Peyer's patch (tissue), 4 donors: ENCODE results near the gene TRMT10B. TPM values are rescaled to one million over a fixed set of nuclear protein-coding genes. Genes with fewer than 3 reads are reported as not detected.

Source experiments
- DNase-seq, 3 donors: peaks; one replicate each; pipeline ENCODE4 v3.0.0-alpha.2; 2017 to 2019
- H3K27ac ChIP-seq, 4 donors: fragments of 200-600 bp; sonication (generic); one replicate each; pipeline ENCODE4 v1.5.1; 2016 to 2019
- H3K27me3 ChIP-seq, 2 donors: fragments of 200-600 bp; sonication (generic); one replicate each; pipeline ENCODE4 v1.5.1; 2019
- H3K36me3 ChIP-seq, 3 donors: fragments of 200-600 bp; sonication (generic); one replicate each; pipeline ENCODE4 v1.5.1; 2016 to 2019
- H3K4me1 ChIP-seq, 4 donors: fragments of 200-600 bp; sonication (generic); one replicate each; pipeline ENCODE4 v1.5.1; 2016 to 2019
- H3K4me3 ChIP-seq, 4 donors: fragments of 200-600 bp; sonication (generic); 1 replicate in 3 of 4; 2 replicates in 1 of 4; pipeline ENCODE4 v1.5.1; 2016 to 2019; ENCODE audit warnings: mild to moderate bottlenecking in 1 of 4
- H3K9me3 ChIP-seq, 4 donors: fragments of 200-600 bp; sonication (generic); one replicate each; pipeline ENCODE4 v1.5.1; 2016 to 2019; ENCODE audit warnings: mild to moderate bottlenecking in 1 of 4
- POLR2A ChIP-seq, 2 donors: fragments of 450-650 bp; IDR thresholded peaks; one replicate each; pipeline ENCODE4 v1.5.1; 2017; ENCODE audit warnings: antibody characterized with exemption in 2 of 2, mild to moderate bottlenecking in 2 of 2, moderate library complexity in 2 of 2
- total RNA-seq, 4 donors: library from RNA; depleted of rRNA; stranded (reverse); fragments of >200 nt; gene quantifications; one replicate each; pipeline ENCODE4 v1.1.0, GENCODE V29; 2016
- TF ChIP-seq, protein P1 (sequence below), 6 experiments: fragments of 450-650 bp in 4 of 6; fragments of 200-600 bp in 2 of 6; sonication (generic) in 1 of 6; IDR thresholded peaks; one replicate each; pipeline ENCODE4 v1.5.1; 2017 to 2019; ENCODE audit warnings: antibody characterized with exemption in 6 of 6, mild to moderate bottlenecking in 3 of 6, moderate library complexity in 1 of 6

Gene TRMT10B
- total RNA-seq, 4 donors from 2014 or later = 3.3 to 33.0 (median 16.1) TPM

DNA sequence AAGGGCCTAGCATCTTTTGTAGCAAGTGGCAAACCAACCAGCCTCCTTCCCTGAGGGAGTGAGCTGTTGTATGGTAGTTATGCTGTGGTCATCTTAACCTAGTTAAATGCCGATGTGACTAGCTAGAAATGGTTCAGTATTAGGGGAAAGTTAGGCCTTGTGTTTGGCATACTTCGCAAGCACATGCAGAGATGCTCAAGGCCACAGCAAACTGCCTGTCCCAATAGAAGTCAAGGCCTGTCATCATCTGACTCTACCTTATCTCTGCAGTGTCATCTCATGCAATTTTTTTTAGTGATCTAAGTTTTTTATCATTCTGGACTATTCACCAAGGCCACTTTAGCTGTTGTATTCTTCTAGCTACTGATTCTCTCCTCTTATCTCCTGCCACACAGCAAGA lies 36.5 kb downstream of the TRMT10B start:
- no peak for TF ChIP-seq POLR2A (IDR thresholded peaks at IDR 0.05)
- TF ChIP-seq, protein P1, sequence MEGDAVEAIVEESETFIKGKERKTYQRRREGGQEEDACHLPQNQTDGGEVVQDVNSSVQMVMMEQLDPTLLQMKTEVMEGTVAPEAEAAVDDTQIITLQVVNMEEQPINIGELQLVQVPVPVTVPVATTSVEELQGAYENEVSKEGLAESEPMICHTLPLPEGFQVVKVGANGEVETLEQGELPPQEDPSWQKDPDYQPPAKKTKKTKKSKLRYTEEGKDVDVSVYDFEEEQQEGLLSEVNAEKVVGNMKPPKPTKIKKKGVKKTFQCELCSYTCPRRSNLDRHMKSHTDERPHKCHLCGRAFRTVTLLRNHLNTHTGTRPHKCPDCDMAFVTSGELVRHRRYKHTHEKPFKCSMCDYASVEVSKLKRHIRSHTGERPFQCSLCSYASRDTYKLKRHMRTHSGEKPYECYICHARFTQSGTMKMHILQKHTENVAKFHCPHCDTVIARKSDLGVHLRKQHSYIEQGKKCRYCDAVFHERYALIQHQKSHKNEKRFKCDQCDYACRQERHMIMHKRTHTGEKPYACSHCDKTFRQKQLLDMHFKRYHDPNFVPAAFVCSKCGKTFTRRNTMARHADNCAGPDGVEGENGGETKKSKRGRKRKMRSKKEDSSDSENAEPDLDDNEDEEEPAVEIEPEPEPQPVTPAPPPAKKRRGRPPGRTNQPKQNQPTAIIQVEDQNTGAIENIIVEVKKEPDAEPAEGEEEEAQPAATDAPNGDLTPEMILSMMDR (IDR thresholded peaks at IDR 0.05) = no peak
- Histone ChIP-seq H3K4me3 (no peak overlapping the region), H3K4me1 (no peaks in the 10 kb centered on the region), H3K36me3 (no peaks in the 10 kb centered on the region), H3K27ac (no peak overlapping the region), H3K9me3 (no peaks in the 10 kb centered on the region), H3K27me3 (no peaks in the 10 kb centered on the region)
- no peak for DNase-seq

DNA sequence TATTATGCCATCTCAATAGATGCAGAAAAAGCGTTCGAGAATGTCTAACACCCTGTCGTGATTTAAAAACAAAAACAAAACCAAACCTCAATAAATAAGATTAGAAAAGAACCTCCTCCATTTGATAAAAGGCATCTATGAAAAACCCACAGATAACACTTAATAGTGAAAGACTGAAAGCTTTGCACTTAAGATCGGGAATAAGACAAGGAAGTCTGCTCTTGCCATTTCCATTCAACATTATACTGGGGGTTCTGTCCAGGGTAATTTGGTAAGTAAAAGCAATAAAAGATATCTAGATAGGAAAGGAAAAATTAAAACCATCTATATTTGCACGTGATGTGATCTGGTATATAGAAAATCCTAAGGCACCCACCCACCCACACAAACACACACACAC lies 38.5 kb downstream of the TRMT10B start:
- Histone ChIP-seq H3K4me1 (no peaks in the 10 kb centered on the region), H3K27ac (no peak overlapping the region), H3K9me3 (no peaks in the 10 kb centered on the region), H3K4me3 (no peak overlapping the region), H3K27me3 (no peaks in the 10 kb centered on the region), H3K36me3 (no peaks in the 10 kb centered on the region)
- no peak for DNase-seq
- TF ChIP-seq, protein P1 (IDR thresholded peaks at IDR 0.05) = no peak

DNA sequence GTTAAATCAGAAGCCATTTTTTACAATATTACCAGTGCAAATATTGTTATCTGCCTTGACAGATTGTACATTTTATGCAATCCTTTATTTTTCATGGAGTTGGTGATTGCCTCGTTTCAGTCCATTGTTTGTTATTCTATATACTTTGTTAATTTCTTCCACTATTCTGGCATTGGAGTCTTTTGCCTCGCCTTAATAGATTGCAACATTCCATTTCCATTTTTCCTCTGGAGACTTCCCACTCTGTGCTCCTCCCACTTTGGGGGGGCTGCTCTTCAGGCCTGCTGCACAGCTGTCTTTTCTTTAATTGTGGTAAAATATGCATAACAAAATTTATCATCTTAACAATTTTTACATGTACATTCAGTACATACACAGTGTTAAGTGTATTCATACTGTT lies 42.6 kb downstream of the TRMT10B start:
- Histone ChIP-seq H3K4me3 (no peak overlapping the region), H3K4me1 (peaks cover 0 to 7% (median 2%) of the 10 kb centered on the region in 4 donors), H3K27ac (no peak overlapping the region), H3K27me3 (no peaks in the 10 kb centered on the region), H3K36me3 (no peaks in the 10 kb centered on the region), H3K9me3 (no peaks in the 10 kb centered on the region)
- TF ChIP-seq POLR2A (IDR thresholded peaks at IDR 0.05) = no peak
- TF ChIP-seq, protein P1 (IDR thresholded peaks at IDR 0.05) = no peak
- no peak for DNase-seq

DNA sequence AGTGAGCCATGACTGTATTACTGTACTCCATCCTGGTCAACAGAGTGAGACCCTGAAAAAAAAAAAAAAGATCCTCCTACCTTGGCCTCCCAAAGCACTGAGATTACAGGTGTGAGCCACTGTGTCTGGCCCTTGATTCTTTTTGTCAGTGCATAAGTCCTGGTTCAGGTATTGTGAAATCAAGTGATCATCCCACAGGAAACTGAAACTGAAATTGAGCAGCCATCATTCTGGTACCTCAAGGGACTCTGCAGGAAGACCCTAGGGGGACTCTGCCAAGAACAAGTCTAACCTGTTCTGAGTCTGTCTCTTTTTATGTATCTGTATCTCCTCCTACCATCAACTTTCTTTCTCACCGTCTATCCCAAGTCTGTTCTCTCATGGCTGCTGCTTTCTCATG lies 45.1 kb downstream of the TRMT10B start:
- DNase-seq = no peak
- H3K27me3 ChIP-seq = no peaks in the 10 kb centered on the region
- no peaks in the 10 kb centered on the region for H3K36me3 ChIP-seq
- H3K4me3 ChIP-seq = no peak overlapping the region
- TF ChIP-seq POLR2A (IDR thresholded peaks at IDR 0.05) = no peak
- TF ChIP-seq, protein P1 (IDR thresholded peaks at IDR 0.05) = no peak
- no peaks in the 10 kb centered on the region for H3K9me3 ChIP-seq
- no peak overlapping the region for H3K27ac ChIP-seq
- H3K4me1 ChIP-seq = peaks cover 0 to 24% (median 14%) of the 10 kb centered on the region in 4 donors

DNA sequence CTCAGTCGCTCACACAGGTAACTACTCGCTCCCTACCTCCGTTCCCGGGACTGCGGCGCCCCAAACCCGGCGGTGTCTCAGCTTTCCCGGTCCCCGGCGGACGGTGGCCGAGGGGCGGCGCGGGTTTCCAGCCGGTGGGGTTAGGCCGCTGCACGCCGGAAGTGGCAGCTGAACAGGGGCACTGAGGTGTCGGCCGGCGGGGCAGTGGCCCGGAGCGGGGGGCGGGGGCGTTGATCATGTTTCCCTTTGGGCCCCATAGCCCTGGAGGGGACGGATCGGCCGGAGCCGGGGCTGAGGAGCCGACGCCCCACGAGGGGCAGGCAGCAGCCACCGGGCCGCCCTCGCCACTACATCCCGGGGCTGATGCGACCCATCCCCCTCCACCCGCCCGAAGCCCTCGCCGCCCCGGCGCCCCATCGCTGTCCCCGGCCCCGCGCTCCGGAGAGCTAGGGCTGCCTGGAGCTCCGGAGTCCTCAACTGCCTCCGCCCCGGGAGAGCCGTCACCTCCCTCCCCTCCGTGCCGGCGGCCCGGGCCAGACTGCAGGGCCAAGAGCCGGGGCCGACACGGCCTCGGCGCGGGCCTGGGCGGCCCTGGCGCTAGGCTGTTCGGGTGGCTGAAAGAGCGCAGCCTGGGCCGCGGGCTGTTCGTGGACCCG lies 47.2 kb downstream of the TRMT10B start, which contains the start of gene DCAF10:
TSS of gene DCAF10 (plus strand) at position 167 of the 656 bp plus-strand sequence. CDS start at position 237, 70 bp downstream.
- Histone ChIP-seq H3K27me3 (no peaks in the 10 kb centered on the region), H3K27ac (peak within 1 kb of the TSS; percentile 75 to 90 (median 86))
- TF ChIP-seq POLR2A (IDR thresholded peaks at IDR 0.05) = peak; percentile 55 to 69
- TF ChIP-seq, protein P1 (IDR thresholded peaks at IDR 0.05) = peak in 2 of 6 experiments; percentile 17 to 30

More for the DNA sequence above, 47.2 kb downstream of the TRMT10B start, which contains the start of gene DCAF10:
- Histone ChIP-seq H3K4me1 (peaks cover 0 to 24% (median 16%) of the 10 kb centered on the region in 4 donors), H3K4me3 (peak within 1 kb of the TSS; percentile 66 to 90 (median 87)), H3K36me3 (no peaks in the 10 kb centered on the region), H3K9me3 (no peaks in the 10 kb centered on the region)
- DNase-seq = peak; percentile 84 to 93 (median 92)
